Esophagus squamous epithelium (tissue), 4 donors: ENCODE measurements around the gene ABLIM3.

ENCODE experiments used
- POLR2A ChIP-seq, 4 donors: fragments of 450-650 bp; IDR thresholded peaks; one replicate each; pipeline ENCODE4 v1.6.1; 2017; ENCODE audit warnings: antibody characterized with exemption in 4 of 4, mild to moderate bottlenecking in 4 of 4, moderate library complexity in 3 of 4
- TF ChIP-seq, protein P1 (sequence below), 6 experiments: fragments of 450-650 bp in 4 of 6; fragments of 200-600 bp in 2 of 6; sonication (generic) in 2 of 6; IDR thresholded peaks; one replicate each; pipeline ENCODE4 v1.5.1; 2016 to 2019; ENCODE audit warnings: antibody characterized with exemption in 6 of 6, mild to moderate bottlenecking in 4 of 6, moderate library complexity in 4 of 6

DNA sequence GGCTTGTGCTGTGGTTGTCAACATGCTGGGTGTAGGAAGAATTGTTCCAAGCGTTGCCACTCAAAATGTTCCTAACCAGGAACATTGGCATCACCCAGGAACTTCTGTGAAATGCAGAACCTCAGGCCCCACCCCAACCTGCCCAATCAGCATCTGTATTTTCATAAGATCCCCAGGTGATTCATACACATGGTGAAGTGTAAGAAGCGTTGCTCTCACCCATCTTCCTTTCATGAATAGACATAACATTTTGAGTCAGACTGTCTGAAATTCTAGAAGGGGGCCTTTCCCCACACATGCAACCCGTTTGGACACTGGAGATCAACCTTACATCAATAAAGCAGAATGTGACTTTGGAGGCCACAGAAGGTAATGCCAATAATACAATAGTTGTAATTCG, 121.0 kb downstream of the ABLIM3 start:
- TF ChIP-seq POLR2A (IDR thresholded peaks at IDR 0.05): no peak
- TF ChIP-seq, protein P1, sequence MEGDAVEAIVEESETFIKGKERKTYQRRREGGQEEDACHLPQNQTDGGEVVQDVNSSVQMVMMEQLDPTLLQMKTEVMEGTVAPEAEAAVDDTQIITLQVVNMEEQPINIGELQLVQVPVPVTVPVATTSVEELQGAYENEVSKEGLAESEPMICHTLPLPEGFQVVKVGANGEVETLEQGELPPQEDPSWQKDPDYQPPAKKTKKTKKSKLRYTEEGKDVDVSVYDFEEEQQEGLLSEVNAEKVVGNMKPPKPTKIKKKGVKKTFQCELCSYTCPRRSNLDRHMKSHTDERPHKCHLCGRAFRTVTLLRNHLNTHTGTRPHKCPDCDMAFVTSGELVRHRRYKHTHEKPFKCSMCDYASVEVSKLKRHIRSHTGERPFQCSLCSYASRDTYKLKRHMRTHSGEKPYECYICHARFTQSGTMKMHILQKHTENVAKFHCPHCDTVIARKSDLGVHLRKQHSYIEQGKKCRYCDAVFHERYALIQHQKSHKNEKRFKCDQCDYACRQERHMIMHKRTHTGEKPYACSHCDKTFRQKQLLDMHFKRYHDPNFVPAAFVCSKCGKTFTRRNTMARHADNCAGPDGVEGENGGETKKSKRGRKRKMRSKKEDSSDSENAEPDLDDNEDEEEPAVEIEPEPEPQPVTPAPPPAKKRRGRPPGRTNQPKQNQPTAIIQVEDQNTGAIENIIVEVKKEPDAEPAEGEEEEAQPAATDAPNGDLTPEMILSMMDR (IDR thresholded peaks at IDR 0.05): no peak
